Thyroid gland (tissue), 4 donors: Measurements from ENCODE around the gene HSPA4.
"Not testable (repeated sequence)": the region's sequence is repeated elsewhere in the genome, so short reads cannot be mapped to it uniquely, and the experiment has no call there.

Source experiments
- CTCF ChIP-seq, 6 experiments: fragments of 200-600 bp in 3 of 6; fragments of 450-650 bp in 3 of 6; sonication (generic) in 3 of 6; IDR thresholded peaks; one replicate each; pipeline ENCODE4 v1.5.1; 2016 to 2019; ENCODE audit warnings: antibody characterized with exemption in 6 of 6, mild to moderate bottlenecking in 2 of 6, inconsistent platforms in 1 of 6, moderate library complexity in 1 of 6
- POLR2A ChIP-seq, 2 donors: fragments of 450-650 bp; IDR thresholded peaks; one replicate each; pipeline ENCODE4 v1.6.1; 2017; ENCODE audit warnings: antibody characterized with exemption in 2 of 2, mild to moderate bottlenecking in 2 of 2, moderate library complexity in 1 of 2

- not testable (repeated sequence) for TF ChIP-seq CTCF, POLR2A (IDR thresholded peaks at IDR 0.05)
Measured at GRCh38 chr5:133133241-133133640, 81.4 kb downstream of the HSPA4 start.
